NOMO-1 (cell line): ENCODE results near the gene NEURL1.

Source experiments
- DNase-seq, 2 experiments: peaks; one replicate each; lab custom pipeline; 2025; ENCODE audit not compliant: unreplicated experiment in 2 of 2; lab: John Stamatoyannopoulos, UW

The NEURL1 gene

GRCh38 chr10:103578782-103579382 is 85.4 kb downstream of the NEURL1 start:
- no peak for DNase-seq

GRCh38 chr10:103580011-103580410 is 86.5 kb downstream of the NEURL1 start:
- no peak for DNase-seq

GRCh38 chr10:103580430-103580829 is 86.9 kb downstream of the NEURL1 start:
- DNase-seq: no peak

- DNase-seq: no peak
Measured at GRCh38 chr10:103581499-103581898, 88.0 kb downstream of the NEURL1 start.

- DNase-seq: no peak
Measured at GRCh38 chr10:103582331-103583123, 89.0 kb downstream of the NEURL1 start.

GRCh38 chr10:103583871-103584215 is 90.3 kb downstream of the NEURL1 start:
- DNase-seq: no peak

GRCh38 chr10:103584216-103585010 is 90.9 kb downstream of the NEURL1 start:
- no peak for DNase-seq

GRCh38 chr10:103585011-103585405 is 91.5 kb downstream of the NEURL1 start:
- DNase-seq: no peak

- DNase-seq: no peak
Measured at GRCh38 chr10:103587073-103587472, 93.6 kb downstream of the NEURL1 start.

GRCh38 chr10:103589074-103589630 is 95.6 kb downstream of the NEURL1 start:
- DNase-seq: no peak

GRCh38 chr10:103590060-103590459 is 96.6 kb downstream of the NEURL1 start:
- no peak for DNase-seq

GRCh38 chr10:103590744-103591291 is 97.3 kb downstream of the NEURL1 start:
- DNase-seq: no peak

GRCh38 chr10:103592186-103593021 is 98.9 kb downstream of the NEURL1 start:
- DNase-seq: peak; percentile 12 to 15

GRCh38 chr10:103593022-103593570 is 99.6 kb downstream of the NEURL1 start:
- no peak for DNase-seq

- no peak for DNase-seq
Measured at GRCh38 chr10:103595933-103596726, 102.6 kb downstream of the NEURL1 start.

GRCh38 chr10:103597003-103597402 is 103.5 kb downstream of the NEURL1 start:
- no peak for DNase-seq

- DNase-seq: no peak
Measured at GRCh38 chr10:103598654-103599115, 105.2 kb downstream of the NEURL1 start.

- DNase-seq: no peak
Measured at GRCh38 chr10:103599211-103599610, 105.7 kb downstream of the NEURL1 start.

GRCh38 chr10:103599907-103600306 is 106.4 kb downstream of the NEURL1 start:
- no peak for DNase-seq
